HepG2 (cell line): ENCODE results near the gene TNFRSF18. TPM values are rescaled to one million over a fixed set of nuclear protein-coding genes. Genes with fewer than 3 reads are reported as not detected.
A peak's percentile ranks its signal among the peaks of the same experiment; 100 is the strongest.

ENCODE experiments used
- ADNP ChIP-seq: sonication (generic); formaldehyde crosslinking; IDR thresholded peaks from 2 replicates; pipeline ENCODE4 v1.4.0; 2020; ENCODE audit warnings: missing genetic modification reagents
- ELF1 ChIP-seq: sonication (generic); formaldehyde crosslinking; IDR thresholded peaks from 2 replicates; pipeline ENCODE4 v1.4.0; 2020; ENCODE audit warnings: missing genetic modification reagents
- ELF4 ChIP-seq: sonication (generic); formaldehyde crosslinking; IDR thresholded peaks from 2 replicates; pipeline ENCODE4 v1.5.0; 2020; ENCODE audit warnings: missing genetic modification reagents, mild to moderate bottlenecking, moderate library complexity, borderline replicate concordance
- HMG20B ChIP-seq: conservative IDR thresholded peaks from 2 replicates; pipeline ENCODE4 v1.6.1; 2016; ENCODE audit warnings: missing genetic modification reagents, missing compliant biosample characterization
- HOXA3 ChIP-seq: sonication (generic); formaldehyde crosslinking; IDR thresholded peaks from 2 replicates; pipeline ENCODE4 v1.5.0; 2020; ENCODE audit warnings: missing genetic modification reagents
- MIER3 ChIP-seq: IDR thresholded peaks from 2 replicates; pipeline ENCODE4 v1.6.1; 2016; ENCODE audit warnings: missing compliant biosample characterization, borderline replicate concordance
- NFIC ChIP-seq: IDR thresholded peaks from 2 replicates; pipeline ENCODE4 v1.6.1; 2012; ENCODE audit warnings: mild to moderate bottlenecking, low read length, inconsistent platforms
- NR2F6 ChIP-seq, 2 experiments: IDR thresholded peaks; 2 replicates each; pipeline ENCODE4 v1.6.1; 2016; ENCODE audit warnings: antibody characterized with exemption in 1 of 2, mild to moderate bottlenecking in 1 of 2
- PTBP1 ChIP-seq: fragments of 200-400 bp; formaldehyde crosslinking; IDR thresholded peaks from 2 replicates; pipeline ENCODE4 v1.6.1; 2018; ENCODE audit warnings: low read length, low read depth; ENCODE audit not compliant: poor library complexity, severe bottlenecking
- RARG ChIP-seq: sonication (generic); formaldehyde crosslinking; IDR thresholded peaks from 2 replicates; pipeline ENCODE4 v1.4.0; 2020; ENCODE audit warnings: low read depth, mild to moderate bottlenecking, missing genetic modification reagents
- TP53 ChIP-seq: sonication (generic); formaldehyde crosslinking; conservative IDR thresholded peaks from 2 replicates; pipeline ENCODE4 v1.4.0; 2020; ENCODE audit warnings: missing genetic modification reagents
- ZNF3 ChIP-seq: IDR thresholded peaks from 2 replicates; pipeline ENCODE4 v1.7.0; 2017; ENCODE audit warnings: inconsistent platforms
- ZNF33A ChIP-seq: sonication (generic); formaldehyde crosslinking; IDR thresholded peaks from 2 replicates; pipeline ENCODE4 v1.5.1; 2020; ENCODE audit warnings: missing genetic modification reagents, mild to moderate bottlenecking, moderate library complexity, borderline replicate concordance
- ZSCAN29 ChIP-seq: sonication (generic); formaldehyde crosslinking; conservative IDR thresholded peaks from 2 replicates; pipeline ENCODE4 v1.4.0; 2020; ENCODE audit warnings: mild to moderate bottlenecking, missing genetic modification reagents
- polyA plus RNA-seq, 8 experiments: library from polyadenylated mRNA; depleted of rRNA in 3 of 8; stranded (reverse) in 7 of 8; unstranded in 1 of 8; fragments of >200 nt; fragmentation: Illumina TruSeq in 4 of 8; extraction: Trizol in 4 of 8; gene quantifications; 2 replicates each; pipeline versions ENCODE4 v1.2.1 to v1.2.3, GENCODE V29; 2011 to 2016; ENCODE audit warnings: low read depth in 4 of 8, missing spikeins in 1 of 8, mixed read lengths in 1 of 8; ENCODE audit not compliant: insufficient read depth in 1 of 8
- total RNA-seq, 5 experiments: library from RNA; depleted of rRNA; stranded (reverse); fragments of >200 nt; fragmentation: Illumina TruSeq; extraction: Trizol; gene quantifications; 2 replicates each; pipeline ENCODE4 v1.2.3, GENCODE V29; 2016; ENCODE audit warnings: low read depth in 1 of 5
- TF ChIP-seq, protein P1 (sequence below), 2 experiments: IDR thresholded peaks; 2 replicates each; pipeline ENCODE4 v1.6.1; 2011 to 2012; ENCODE audit warnings: low read length in 2 of 2, borderline replicate concordance in 1 of 2, low read depth in 1 of 2, mild to moderate bottlenecking in 1 of 2, moderate library complexity in 1 of 2
- TF ChIP-seq, protein P2 (sequence below): sonication (generic); formaldehyde crosslinking; IDR thresholded peaks from 2 replicates; pipeline ENCODE4 v1.4.0; 2020; ENCODE audit warnings: mild to moderate bottlenecking, low read depth, missing genetic modification reagents
- TF ChIP-seq, protein P3 (sequence below): fragments of 450-650 bp; IDR thresholded peaks from 2 replicates; pipeline ENCODE4 v1.6.1; 2017; ENCODE audit warnings: mild to moderate bottlenecking
- TF ChIP-seq, protein P4 (sequence below): sonication (generic); formaldehyde crosslinking; IDR thresholded peaks from 2 replicates; pipeline ENCODE4 v1.5.0; 2020; ENCODE audit warnings: missing genetic modification reagents
- TF ChIP-seq, protein P5 (sequence below): sonication (generic); formaldehyde crosslinking; IDR thresholded peaks from 2 replicates; pipeline ENCODE4 v1.4.0; 2020; ENCODE audit warnings: missing genetic modification reagents

TNFRSF18 gene
- total and polyA plus RNA-seq, 2 of the 13 experiments (the other 11 are each of a cell fraction or from before 2014, with no cell fraction given): not detected

DNA sequence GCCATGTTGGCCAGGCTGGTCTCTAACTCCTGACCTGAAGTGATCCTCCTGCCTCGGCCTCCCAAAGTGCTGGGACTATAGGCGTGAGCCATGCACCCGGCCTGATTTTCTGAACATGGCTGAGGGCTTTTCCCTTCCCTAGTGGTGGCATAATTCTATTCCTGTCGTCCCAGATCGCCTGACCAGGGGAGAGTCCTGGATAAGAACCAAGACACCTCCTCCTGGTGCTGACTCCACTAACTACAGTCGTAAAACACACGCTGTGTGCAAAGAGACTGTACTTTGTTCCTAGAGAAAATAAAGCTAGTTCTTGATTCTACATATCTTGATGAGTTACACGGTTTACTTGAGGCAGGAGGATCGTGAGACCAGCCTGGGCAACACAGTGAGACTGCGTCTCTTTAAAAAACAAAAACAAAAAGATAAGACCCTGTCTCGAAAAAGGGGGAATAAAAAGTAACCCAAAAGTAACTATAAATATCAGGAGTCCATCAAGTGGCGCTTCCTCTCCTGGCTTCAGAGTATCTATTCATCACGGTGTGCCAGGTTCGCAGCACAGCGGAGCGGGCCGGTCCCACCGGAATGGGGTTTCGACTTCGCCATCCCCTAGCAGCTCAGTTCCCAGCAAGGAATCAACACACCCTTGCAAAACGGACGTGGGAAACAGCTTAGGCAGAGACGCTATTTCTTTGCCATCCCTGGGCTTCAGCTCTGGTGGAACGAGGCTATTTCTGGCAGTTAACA lies 24.4 kb upstream of the TNFRSF18 start (continued):
- no peak for TF ChIP-seq ELF4
- no peak for TF ChIP-seq PTBP1
- TF ChIP-seq, protein P1, sequence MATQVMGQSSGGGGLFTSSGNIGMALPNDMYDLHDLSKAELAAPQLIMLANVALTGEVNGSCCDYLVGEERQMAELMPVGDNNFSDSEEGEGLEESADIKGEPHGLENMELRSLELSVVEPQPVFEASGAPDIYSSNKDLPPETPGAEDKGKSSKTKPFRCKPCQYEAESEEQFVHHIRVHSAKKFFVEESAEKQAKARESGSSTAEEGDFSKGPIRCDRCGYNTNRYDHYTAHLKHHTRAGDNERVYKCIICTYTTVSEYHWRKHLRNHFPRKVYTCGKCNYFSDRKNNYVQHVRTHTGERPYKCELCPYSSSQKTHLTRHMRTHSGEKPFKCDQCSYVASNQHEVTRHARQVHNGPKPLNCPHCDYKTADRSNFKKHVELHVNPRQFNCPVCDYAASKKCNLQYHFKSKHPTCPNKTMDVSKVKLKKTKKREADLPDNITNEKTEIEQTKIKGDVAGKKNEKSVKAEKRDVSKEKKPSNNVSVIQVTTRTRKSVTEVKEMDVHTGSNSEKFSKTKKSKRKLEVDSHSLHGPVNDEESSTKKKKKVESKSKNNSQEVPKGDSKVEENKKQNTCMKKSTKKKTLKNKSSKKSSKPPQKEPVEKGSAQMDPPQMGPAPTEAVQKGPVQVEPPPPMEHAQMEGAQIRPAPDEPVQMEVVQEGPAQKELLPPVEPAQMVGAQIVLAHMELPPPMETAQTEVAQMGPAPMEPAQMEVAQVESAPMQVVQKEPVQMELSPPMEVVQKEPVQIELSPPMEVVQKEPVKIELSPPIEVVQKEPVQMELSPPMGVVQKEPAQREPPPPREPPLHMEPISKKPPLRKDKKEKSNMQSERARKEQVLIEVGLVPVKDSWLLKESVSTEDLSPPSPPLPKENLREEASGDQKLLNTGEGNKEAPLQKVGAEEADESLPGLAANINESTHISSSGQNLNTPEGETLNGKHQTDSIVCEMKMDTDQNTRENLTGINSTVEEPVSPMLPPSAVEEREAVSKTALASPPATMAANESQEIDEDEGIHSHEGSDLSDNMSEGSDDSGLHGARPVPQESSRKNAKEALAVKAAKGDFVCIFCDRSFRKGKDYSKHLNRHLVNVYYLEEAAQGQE (IDR thresholded peaks at IDR 0.05; ENCODE audit: borderline replicate concordance in 1 of 2, low read depth in 1 of 2, low read length in 2 of 2): no peak
- TF ChIP-seq ELF1 (CRISPR knock-in tag): no peak
- no peak for TF ChIP-seq ZSCAN29
- TF ChIP-seq, protein P2, sequence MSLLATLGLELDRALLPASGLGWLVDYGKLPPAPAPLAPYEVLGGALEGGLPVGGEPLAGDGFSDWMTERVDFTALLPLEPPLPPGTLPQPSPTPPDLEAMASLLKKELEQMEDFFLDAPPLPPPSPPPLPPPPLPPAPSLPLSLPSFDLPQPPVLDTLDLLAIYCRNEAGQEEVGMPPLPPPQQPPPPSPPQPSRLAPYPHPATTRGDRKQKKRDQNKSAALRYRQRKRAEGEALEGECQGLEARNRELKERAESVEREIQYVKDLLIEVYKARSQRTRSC: peak; percentile 15; the same call in 1 of the 2 replicates
- no peak for TF ChIP-seq MIER3
- TF ChIP-seq TP53 (CRISPR knock-in tag): 0 out of 2 replicates have a peak, but pooled peaks have one; percentile 31
- TF ChIP-seq ADNP (CRISPR knock-in tag): 0 out of 2 replicates have a peak, but pooled peaks have one; percentile 10
- TF ChIP-seq ZNF3 (CRISPR knock-in tag): no peak
- no peak for TF ChIP-seq ZNF33A (CRISPR knock-in tag)
- no peak for TF ChIP-seq HOXA3 (CRISPR knock-in tag)
- TF ChIP-seq RARG: no peak
- no peak for TF ChIP-seq NFIC
- TF ChIP-seq, protein P3, sequence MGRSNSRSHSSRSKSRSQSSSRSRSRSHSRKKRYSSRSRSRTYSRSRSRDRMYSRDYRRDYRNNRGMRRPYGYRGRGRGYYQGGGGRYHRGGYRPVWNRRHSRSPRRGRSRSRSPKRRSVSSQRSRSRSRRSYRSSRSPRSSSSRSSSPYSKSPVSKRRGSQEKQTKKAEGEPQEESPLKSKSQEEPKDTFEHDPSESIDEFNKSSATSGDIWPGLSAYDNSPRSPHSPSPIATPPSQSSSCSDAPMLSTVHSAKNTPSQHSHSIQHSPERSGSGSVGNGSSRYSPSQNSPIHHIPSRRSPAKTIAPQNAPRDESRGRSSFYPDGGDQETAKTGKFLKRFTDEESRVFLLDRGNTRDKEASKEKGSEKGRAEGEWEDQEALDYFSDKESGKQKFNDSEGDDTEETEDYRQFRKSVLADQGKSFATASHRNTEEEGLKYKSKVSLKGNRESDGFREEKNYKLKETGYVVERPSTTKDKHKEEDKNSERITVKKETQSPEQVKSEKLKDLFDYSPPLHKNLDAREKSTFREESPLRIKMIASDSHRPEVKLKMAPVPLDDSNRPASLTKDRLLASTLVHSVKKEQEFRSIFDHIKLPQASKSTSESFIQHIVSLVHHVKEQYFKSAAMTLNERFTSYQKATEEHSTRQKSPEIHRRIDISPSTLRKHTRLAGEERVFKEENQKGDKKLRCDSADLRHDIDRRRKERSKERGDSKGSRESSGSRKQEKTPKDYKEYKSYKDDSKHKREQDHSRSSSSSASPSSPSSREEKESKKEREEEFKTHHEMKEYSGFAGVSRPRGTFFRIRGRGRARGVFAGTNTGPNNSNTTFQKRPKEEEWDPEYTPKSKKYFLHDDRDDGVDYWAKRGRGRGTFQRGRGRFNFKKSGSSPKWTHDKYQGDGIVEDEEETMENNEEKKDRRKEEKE: no peak
- no peak for TF ChIP-seq NR2F6 (IDR thresholded peaks at IDR 0.05)
- no peak for TF ChIP-seq NR2F6 (CRISPR knock-in tag; IDR thresholded peaks at IDR 0.05)
- no peak for TF ChIP-seq HMG20B (CRISPR knock-in tag)
- TF ChIP-seq, protein P4, sequence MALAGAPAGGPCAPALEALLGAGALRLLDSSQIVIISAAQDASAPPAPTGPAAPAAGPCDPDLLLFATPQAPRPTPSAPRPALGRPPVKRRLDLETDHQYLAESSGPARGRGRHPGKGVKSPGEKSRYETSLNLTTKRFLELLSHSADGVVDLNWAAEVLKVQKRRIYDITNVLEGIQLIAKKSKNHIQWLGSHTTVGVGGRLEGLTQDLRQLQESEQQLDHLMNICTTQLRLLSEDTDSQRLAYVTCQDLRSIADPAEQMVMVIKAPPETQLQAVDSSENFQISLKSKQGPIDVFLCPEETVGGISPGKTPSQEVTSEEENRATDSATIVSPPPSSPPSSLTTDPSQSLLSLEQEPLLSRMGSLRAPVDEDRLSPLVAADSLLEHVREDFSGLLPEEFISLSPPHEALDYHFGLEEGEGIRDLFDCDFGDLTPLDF (CRISPR knock-in tag): no peak
- TF ChIP-seq, protein P5, sequence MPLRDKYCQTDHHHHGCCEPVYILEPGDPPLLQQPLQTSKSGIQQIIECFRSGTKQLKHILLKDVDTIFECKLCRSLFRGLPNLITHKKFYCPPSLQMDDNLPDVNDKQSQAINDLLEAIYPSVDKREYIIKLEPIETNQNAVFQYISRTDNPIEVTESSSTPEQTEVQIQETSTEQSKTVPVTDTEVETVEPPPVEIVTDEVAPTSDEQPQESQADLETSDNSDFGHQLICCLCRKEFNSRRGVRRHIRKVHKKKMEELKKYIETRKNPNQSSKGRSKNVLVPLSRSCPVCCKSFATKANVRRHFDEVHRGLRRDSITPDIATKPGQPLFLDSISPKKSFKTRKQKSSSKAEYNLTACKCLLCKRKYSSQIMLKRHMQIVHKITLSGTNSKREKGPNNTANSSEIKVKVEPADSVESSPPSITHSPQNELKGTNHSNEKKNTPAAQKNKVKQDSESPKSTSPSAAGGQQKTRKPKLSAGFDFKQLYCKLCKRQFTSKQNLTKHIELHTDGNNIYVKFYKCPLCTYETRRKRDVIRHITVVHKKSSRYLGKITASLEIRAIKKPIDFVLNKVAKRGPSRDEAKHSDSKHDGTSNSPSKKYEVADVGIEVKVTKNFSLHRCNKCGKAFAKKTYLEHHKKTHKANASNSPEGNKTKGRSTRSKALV (CRISPR knock-in tag): 0 out of 2 replicates have a peak, but pooled peaks have one; percentile 14
